ENCODE data around the gene KCNAB1.

- TF ChIP-seq CTCF (IDR thresholded peaks at IDR 0.05 in 2 of 3, conservative IDR thresholded peaks at IDR 0.05 in 1 of 3; ENCODE audit: control insufficient read depth in 2 of 3, extremely low read depth in 1 of 3, insufficient read depth in 1 of 3, low read depth in 3 of 3, low read length in 3 of 3) = no peak
- no peak for TF ChIP-seq RAD21 (IDR thresholded peaks at IDR 0.05; ENCODE audit: insufficient read depth, low read depth, low read length)
- no peak for TF ChIP-seq ESRRA (IDR thresholded peaks at IDR 0.05; ENCODE audit: low read length)
These were observed 12.9 kb upstream of the KCNAB1 start for GRCh38 chr3:156107504-156107903.
